Measurements from ENCODE around the gene SLC7A7. TPM values are rescaled to one million over a fixed set of nuclear protein-coding genes. Genes with fewer than 3 reads are reported as not detected.

The SLC7A7 gene
- total and polyA plus RNA-seq, 10 of the 15 experiments (the other 5 are each of a cell fraction or from before 2014, with no cell fraction given) = 27.8 to 79.2 (median 50.8) TPM

DNA sequence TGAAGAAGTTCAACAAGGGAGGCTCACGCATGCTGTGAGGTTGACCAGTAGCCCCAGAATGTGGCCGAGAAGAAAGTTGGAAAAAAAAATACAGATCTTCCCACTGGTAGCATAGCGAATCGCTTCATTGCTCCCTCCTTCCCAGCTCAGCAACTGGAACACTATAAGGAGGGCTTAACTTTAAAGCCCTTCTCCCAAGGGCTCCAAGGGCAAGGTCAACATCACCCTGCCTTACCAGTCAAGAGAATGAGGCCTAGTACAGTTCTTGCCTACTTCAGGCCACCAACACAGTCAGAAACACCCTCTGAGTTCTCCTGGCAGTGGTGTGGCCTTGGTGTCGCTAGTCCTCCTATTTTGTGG, 34.3 kb downstream of the SLC7A7 start (continued):
- TF ChIP-seq JUND (IDR thresholded peaks at IDR 0.05; ENCODE audit: low read depth, low read length) (no peak), CBFB (IDR thresholded peaks at IDR 0.05; ENCODE audit: low read depth) (no peak), ZBTB40 (IDR thresholded peaks at IDR 0.05; ENCODE audit: borderline replicate concordance) (no peak), YBX1 (IDR thresholded peaks at IDR 0.05) (no peak), SPI1 (IDR thresholded peaks at IDR 0.05; ENCODE audit: borderline replicate concordance, insufficient read depth, low read depth, low read length) (no peak)

- ATAC-seq = no peak
- no peaks in the 10 kb centered on the region for H3K27me3 ChIP-seq (replicated peaks in 1 of 2; ENCODE audit: control insufficient read depth in 2 of 2, insufficient read depth in 2 of 2, low read length in 1 of 2)
- peaks cover 13% of the 10 kb centered on the region for H3K4me1 ChIP-seq (ENCODE audit: control insufficient read depth, insufficient read depth, low read length)
- in situ Hi-C loops (cut with MboI) = no loop called here
- no TSS peak for BruUV-seq (replicated peaks)
- H3K36me3 ChIP-seq (ENCODE audit: control insufficient read depth in 2 of 2, insufficient read depth in 2 of 2, low read length in 1 of 2) = peaks cover 7 to 10% of the 10 kb centered on the region in 2 experiments
- no peak overlapping the region for H3K4me3 ChIP-seq
- H3K9ac ChIP-seq (ENCODE audit: control insufficient read depth, insufficient read depth, low read length) = no peak overlapping the region
- 100% methylated on average over 2 of the region's 2 CpGs for WGBS (ENCODE audit: insufficient coverage, insufficient replicate concordance, low lambda C conversion rate, missing lambda C conversion rate)
- SMC1A ChIA-PET (ENCODE audit: uncharacterized antibody, unreplicated experiment) = interaction anchor here (1.0 to 2.6 kb wide), 5 partner anchors 28 to 71 kb away, joined by 4 to 18 read pairs (median 6); no protein-coding TSS in a partner anchor
- no peak overlapping the region for H3K27ac ChIP-seq (ENCODE audit: control insufficient read depth, insufficient read depth)
- CTCF ChIA-PET = interaction anchor here (0.9 to 4.0 kb wide), 6 partner anchors 29 to 93 kb away, joined by 3 to 33 read pairs (median 4); no protein-coding TSS in a partner anchor
- no peaks in the 10 kb centered on the region for H3K9me3 ChIP-seq (replicated peaks; ENCODE audit: control insufficient read depth, insufficient read depth, low read length)
- POLR2A ChIA-PET = interaction anchor here (0.7 to 1.7 kb wide), 2 partner anchors 12 to 129 kb away, joined by 3 read pairs; no protein-coding TSS in a partner anchor
- H3K79me2 ChIP-seq (ENCODE audit: control insufficient read depth, insufficient read depth, low read length) = no peaks in the 10 kb centered on the region; the same call in 1 of the 2 replicates
- intact Hi-C loops (cut with micrococcal nuclease; ENCODE audit: unreplicated experiment) = no loop called here
- no peak for DNase-seq (ENCODE audit: low read depth, low spot score)
- no peaks in the 10 kb centered on the region for H4K20me1 ChIP-seq (ENCODE audit: control insufficient read depth, insufficient read depth)
- no peak overlapping the region for H2AFZ ChIP-seq (ENCODE audit: control insufficient read depth, low read depth, low read length)
- no peak overlapping the region for H3K4me2 ChIP-seq (ENCODE audit: control insufficient read depth, insufficient read depth)
- FAIRE-seq = no peak
- RAD21 ChIA-PET (ENCODE audit: unreplicated experiment) = interaction anchor here (1.0 to 2.0 kb wide), 2 partner anchors 39 to 210 kb away, joined by 3 to 7 read pairs; no protein-coding TSS in a partner anchor
- TF ChIP-seq YY1 (IDR thresholded peaks at IDR 0.05; ENCODE audit: low read depth, low read length) = no peak
- TF ChIP-seq, protein P1, sequence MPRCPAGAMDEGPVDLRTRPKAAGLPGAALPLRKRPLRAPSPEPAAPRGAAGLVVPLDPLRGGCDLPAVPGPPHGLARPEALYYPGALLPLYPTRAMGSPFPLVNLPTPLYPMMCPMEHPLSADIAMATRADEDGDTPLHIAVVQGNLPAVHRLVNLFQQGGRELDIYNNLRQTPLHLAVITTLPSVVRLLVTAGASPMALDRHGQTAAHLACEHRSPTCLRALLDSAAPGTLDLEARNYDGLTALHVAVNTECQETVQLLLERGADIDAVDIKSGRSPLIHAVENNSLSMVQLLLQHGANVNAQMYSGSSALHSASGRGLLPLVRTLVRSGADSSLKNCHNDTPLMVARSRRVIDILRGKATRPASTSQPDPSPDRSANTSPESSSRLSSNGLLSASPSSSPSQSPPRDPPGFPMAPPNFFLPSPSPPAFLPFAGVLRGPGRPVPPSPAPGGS (IDR thresholded peaks at IDR 0.05; ENCODE audit: borderline replicate concordance, insufficient read depth, low read depth, low read length, poor library complexity, severe bottlenecking) = no peak
- TF ChIP-seq SIN3A (IDR thresholded peaks at IDR 0.05; ENCODE audit: low read depth, low read length) = no peak
- no peak for TF ChIP-seq MEF2A (IDR thresholded peaks at IDR 0.05; ENCODE audit: insufficient read depth, low read depth, low read length)
- no peak for TF ChIP-seq KDM1A (IDR thresholded peaks at IDR 0.05; ENCODE audit: borderline replicate concordance)
- TF ChIP-seq MYB (IDR thresholded peaks at IDR 0.05; ENCODE audit: borderline replicate concordance, low read depth, low read length) = no peak
- TF ChIP-seq, protein P2, sequence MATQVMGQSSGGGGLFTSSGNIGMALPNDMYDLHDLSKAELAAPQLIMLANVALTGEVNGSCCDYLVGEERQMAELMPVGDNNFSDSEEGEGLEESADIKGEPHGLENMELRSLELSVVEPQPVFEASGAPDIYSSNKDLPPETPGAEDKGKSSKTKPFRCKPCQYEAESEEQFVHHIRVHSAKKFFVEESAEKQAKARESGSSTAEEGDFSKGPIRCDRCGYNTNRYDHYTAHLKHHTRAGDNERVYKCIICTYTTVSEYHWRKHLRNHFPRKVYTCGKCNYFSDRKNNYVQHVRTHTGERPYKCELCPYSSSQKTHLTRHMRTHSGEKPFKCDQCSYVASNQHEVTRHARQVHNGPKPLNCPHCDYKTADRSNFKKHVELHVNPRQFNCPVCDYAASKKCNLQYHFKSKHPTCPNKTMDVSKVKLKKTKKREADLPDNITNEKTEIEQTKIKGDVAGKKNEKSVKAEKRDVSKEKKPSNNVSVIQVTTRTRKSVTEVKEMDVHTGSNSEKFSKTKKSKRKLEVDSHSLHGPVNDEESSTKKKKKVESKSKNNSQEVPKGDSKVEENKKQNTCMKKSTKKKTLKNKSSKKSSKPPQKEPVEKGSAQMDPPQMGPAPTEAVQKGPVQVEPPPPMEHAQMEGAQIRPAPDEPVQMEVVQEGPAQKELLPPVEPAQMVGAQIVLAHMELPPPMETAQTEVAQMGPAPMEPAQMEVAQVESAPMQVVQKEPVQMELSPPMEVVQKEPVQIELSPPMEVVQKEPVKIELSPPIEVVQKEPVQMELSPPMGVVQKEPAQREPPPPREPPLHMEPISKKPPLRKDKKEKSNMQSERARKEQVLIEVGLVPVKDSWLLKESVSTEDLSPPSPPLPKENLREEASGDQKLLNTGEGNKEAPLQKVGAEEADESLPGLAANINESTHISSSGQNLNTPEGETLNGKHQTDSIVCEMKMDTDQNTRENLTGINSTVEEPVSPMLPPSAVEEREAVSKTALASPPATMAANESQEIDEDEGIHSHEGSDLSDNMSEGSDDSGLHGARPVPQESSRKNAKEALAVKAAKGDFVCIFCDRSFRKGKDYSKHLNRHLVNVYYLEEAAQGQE (IDR thresholded peaks at IDR 0.05; ENCODE audit: low read depth, low read length) = no peak
- no peak for TF ChIP-seq GATAD2B (conservative IDR thresholded peaks at IDR 0.05; ENCODE audit: low read depth)
Measured at GRCh38 chr14:22780105-22780679, 35.0 kb downstream of the SLC7A7 start.

Measured in GM12878 (cell line).